B cell (primary cell): ENCODE measurements around the gene PROB1. TPM values are rescaled to one million over a fixed set of nuclear protein-coding genes. Genes with fewer than 3 reads are reported as not detected.

Source experiments
- ATAC-seq: fragments of 200-7000 bp; cut with Tn5 transposase; one replicate; pipeline ENCODE4 v1.10.0; 2021; ENCODE audit warnings: low read depth, mild to moderate bottlenecking, moderate number of reproducible peaks, moderate library complexity
- CTCF ChIA-PET: fragments of 350-600 bp; sonication (Branson Sonifier 250); formaldehyde crosslinking; loops from one replicate; lab custom pipeline; 2021; ENCODE audit warnings: antibody characterized with exemption, inconsistent platforms; lab: Charles Lee
- POLR2A ChIA-PET: fragments of 350-600 bp; sonication (Branson Sonifier 250); formaldehyde crosslinking; loops from one replicate; lab custom pipeline; 2021; ENCODE audit warnings: antibody characterized with exemption; lab: Charles Lee
- DNase-seq: peaks from one replicate; pipeline ENCODE4 v3.0.0; 2013
- H2AFZ ChIP-seq: 2 replicates; pipeline ENCODE4 v1.6.1; 2012; ENCODE audit warnings: mild to moderate bottlenecking, low read depth, low read length; ENCODE audit not compliant: insufficient read depth, poor library complexity, severe bottlenecking
- H3K27ac ChIP-seq, 2 donors: 1 replicate in 1 of 2; 2 replicates in 1 of 2; pipeline ENCODE4 v1.5.1; 2012 to 2013; ENCODE audit warnings: low read length in 2 of 2, mild to moderate bottlenecking in 2 of 2, moderate library complexity in 1 of 2
- H3K27me3 ChIP-seq, 4 experiments: fragments of 200-600 bp in 1 of 4; sonication (generic) in 1 of 4; replicated peaks in 1 of 4; 1 replicate in 2 of 4; 2 replicates in 2 of 4; pipeline versions ENCODE4 v1.6.1 to v1.7.0; 2013 to 2016; ENCODE audit warnings: low read length in 3 of 4, mild to moderate bottlenecking in 2 of 4, mixed read lengths in 1 of 4, moderate library complexity in 1 of 4; ENCODE audit not compliant: insufficient read depth in 4 of 4, control insufficient read depth in 3 of 4; ENCODE audit errors: control extremely low read depth in 1 of 4
- H3K36me3 ChIP-seq, 2 experiments: replicated peaks in 1 of 2; 1 replicate in 1 of 2; 2 replicates in 1 of 2; pipeline versions ENCODE4 v1.6.1 to v1.7.1; 2013; ENCODE audit warnings: low read length in 1 of 2; ENCODE audit not compliant: insufficient read depth in 2 of 2, control insufficient read depth in 1 of 2; ENCODE audit errors: control extremely low read depth in 1 of 2, extremely low read depth in 1 of 2
- H3K4me1 ChIP-seq, 2 donors: fragments of 200-600 bp in 1 of 2; sonication (generic) in 1 of 2; 1 replicate in 1 of 2; 2 replicates in 1 of 2; pipeline versions ENCODE4 v1.5.1 to v1.6.1; 2013 to 2017; ENCODE audit warnings: low read length in 2 of 2; ENCODE audit not compliant: control insufficient read depth in 2 of 2, insufficient read depth in 2 of 2
- H3K4me2 ChIP-seq: replicated peaks from 2 replicates; pipeline ENCODE3; 2012; ENCODE audit warnings: mild to moderate bottlenecking, low read depth, low read length; ENCODE audit not compliant: poor library complexity, severe bottlenecking
- H3K4me3 ChIP-seq, 5 experiments: fragments of 200-600 bp in 1 of 5; sonication (generic) in 1 of 5; 1 replicate in 3 of 5; 2 replicates in 2 of 5; pipeline versions ENCODE4 v1.5.1 to v1.7.0; 2011 to 2016; ENCODE audit warnings: low read length in 4 of 5, mild to moderate bottlenecking in 4 of 5, low read depth in 2 of 5, control low read depth in 1 of 5, moderate library complexity in 1 of 5; ENCODE audit not compliant: insufficient read depth in 1 of 5; ENCODE audit errors: control extremely low read depth in 1 of 5, extremely low read depth in 1 of 5
- H3K79me2 ChIP-seq: fragments of 200-600 bp; sonication (generic); one replicate; pipeline ENCODE4 v1.6.0; 2016; ENCODE audit warnings: low read length; ENCODE audit not compliant: control insufficient read depth, insufficient read depth
- H3K9ac ChIP-seq: fragments of 200-600 bp; sonication (generic); 2 replicates; pipeline ENCODE4 v1.6.1; 2017; ENCODE audit warnings: mild to moderate bottlenecking, low read length, moderate library complexity
- H3K9me3 ChIP-seq, 3 donors: one replicate each; pipeline versions ENCODE4 v1.6.1 to v1.7.1; 2013; ENCODE audit warnings: low read length in 2 of 3; ENCODE audit not compliant: control insufficient read depth in 2 of 3, insufficient read depth in 1 of 3; ENCODE audit errors: control extremely low read depth in 1 of 3
- H4K20me1 ChIP-seq: 2 replicates; pipeline ENCODE4 v1.6.0; 2012; ENCODE audit warnings: mild to moderate bottlenecking, low read length; ENCODE audit not compliant: insufficient read depth, control insufficient read depth, poor library complexity, severe bottlenecking
- H3K27ac Mint-ChIP-seq: one replicate; pipeline ENCODE4 v1.8.0; 2021; ENCODE audit warnings: mixed read lengths
- H3K27me3 Mint-ChIP-seq: one replicate; pipeline ENCODE4 v1.8.0; 2021; ENCODE audit warnings: mixed read lengths
- H3K4me1 Mint-ChIP-seq: one replicate; pipeline ENCODE4 v1.8.0; 2021; ENCODE audit warnings: mixed read lengths
- H3K4me3 Mint-ChIP-seq: one replicate; pipeline ENCODE4 v1.8.0; 2021; ENCODE audit warnings: mixed read lengths
- H3K9me3 Mint-ChIP-seq: one replicate; pipeline ENCODE4 v1.8.0; 2022; ENCODE audit warnings: mixed read lengths; ENCODE audit not compliant: insufficient read depth
- EZH2 ChIP-seq: IDR thresholded peaks from 2 replicates; pipeline ENCODE4 v1.6.1; 2012; ENCODE audit warnings: borderline replicate concordance, low read depth, mild to moderate bottlenecking, moderate library complexity, low read length; ENCODE audit not compliant: insufficient read depth, poor library complexity, severe bottlenecking
- WGBS: methylation state at CpG from one replicate; pipeline ENCODE4 v1.1.5; 2013; ENCODE audit warnings: missing lambda C conversion rate; ENCODE audit not compliant: insufficient coverage; 5-methylcytosine and 5-hydroxymethylcytosine counted together
- intact Hi-C: fragments of 100-400 bp; cut with micrococcal nuclease; formaldehyde crosslinking; loops from one replicate; pipeline ENCODE4 v1.10.0; 2022
- polyA plus RNA-seq: library from polyadenylated mRNA; depleted of rRNA; stranded (reverse); fragments of >200 nt; gene quantifications from 2 replicates; pipeline ENCODE4 v1.2.3, GENCODE V29; 2012
- total RNA-seq, 2 donors: library from RNA; stranded (reverse); fragments of 120-200 nt in 1 of 2; gene quantifications; 1 replicate in 1 of 2; 2 replicates in 1 of 2; pipeline versions ENCODE4 v1.2.3 to v1.2.4, GENCODE V29; 2013 to 2022
- TF ChIP-seq, protein P1 (sequence below): fragments of 200-600 bp; IDR thresholded peaks from one replicate; pipeline ENCODE4 v1.8.0; 2022; ENCODE audit warnings: antibody characterized with exemption, mild to moderate bottlenecking

Gene PROB1
- total and polyA plus RNA-seq, 2 donors (not counting 1 experiment from before 2014, with no cell fraction given) = 1.2 to 3.7 TPM

DNA sequence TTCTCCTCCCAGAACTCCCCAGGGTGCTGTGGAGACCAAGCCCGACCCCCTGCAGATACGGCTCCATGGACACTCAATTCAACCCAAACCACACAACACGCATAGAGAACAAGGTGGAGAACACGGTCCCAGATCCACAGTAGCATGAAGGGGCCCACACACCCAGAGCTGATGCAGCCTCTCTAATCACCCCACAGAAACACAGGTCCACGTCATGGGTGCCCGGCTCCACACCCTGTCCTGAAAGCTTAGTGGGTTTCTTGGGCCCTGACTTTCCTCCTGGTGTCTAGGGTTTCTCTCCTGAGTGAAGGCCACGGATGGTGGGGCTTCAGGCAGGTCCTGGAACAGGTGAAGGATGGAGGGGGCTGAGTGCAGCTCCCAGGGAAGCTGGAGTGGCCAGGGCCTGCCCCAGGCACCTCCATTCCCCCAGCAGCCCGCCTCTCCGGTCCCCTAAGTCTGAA, 10.3 kb downstream of the PROB1 start:
- peaks cover 72% of the 10 kb centered on the region for H3K4me1 Mint-ChIP-seq
- H3K4me3 ChIP-seq = peak overlapping the region in 4 of 5 experiments; percentile 20 to 42 (median 34)
- TF ChIP-seq, protein P1, sequence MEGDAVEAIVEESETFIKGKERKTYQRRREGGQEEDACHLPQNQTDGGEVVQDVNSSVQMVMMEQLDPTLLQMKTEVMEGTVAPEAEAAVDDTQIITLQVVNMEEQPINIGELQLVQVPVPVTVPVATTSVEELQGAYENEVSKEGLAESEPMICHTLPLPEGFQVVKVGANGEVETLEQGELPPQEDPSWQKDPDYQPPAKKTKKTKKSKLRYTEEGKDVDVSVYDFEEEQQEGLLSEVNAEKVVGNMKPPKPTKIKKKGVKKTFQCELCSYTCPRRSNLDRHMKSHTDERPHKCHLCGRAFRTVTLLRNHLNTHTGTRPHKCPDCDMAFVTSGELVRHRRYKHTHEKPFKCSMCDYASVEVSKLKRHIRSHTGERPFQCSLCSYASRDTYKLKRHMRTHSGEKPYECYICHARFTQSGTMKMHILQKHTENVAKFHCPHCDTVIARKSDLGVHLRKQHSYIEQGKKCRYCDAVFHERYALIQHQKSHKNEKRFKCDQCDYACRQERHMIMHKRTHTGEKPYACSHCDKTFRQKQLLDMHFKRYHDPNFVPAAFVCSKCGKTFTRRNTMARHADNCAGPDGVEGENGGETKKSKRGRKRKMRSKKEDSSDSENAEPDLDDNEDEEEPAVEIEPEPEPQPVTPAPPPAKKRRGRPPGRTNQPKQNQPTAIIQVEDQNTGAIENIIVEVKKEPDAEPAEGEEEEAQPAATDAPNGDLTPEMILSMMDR = no peak
- TF ChIP-seq EZH2 = no peak
- H3K36me3 ChIP-seq = no peaks in the 10 kb centered on the region
- peak overlapping the region; percentile 62 to 76 for H3K27ac ChIP-seq
- ATAC-seq = no peak
- H3K27me3 ChIP-seq = no peaks in the 10 kb centered on the region
- peak overlapping the region; percentile 99 for H3K27ac Mint-ChIP-seq
- no peaks in the 10 kb centered on the region for H3K9me3 ChIP-seq
- peak overlapping the region; percentile 76 for H3K4me2 ChIP-seq
- H3K4me1 ChIP-seq = peaks cover 51 to 73% of the 10 kb centered on the region in 2 donors
- peak overlapping the region; percentile 42 for H3K9ac ChIP-seq
- no peak for DNase-seq
- peaks cover 36% of the 10 kb centered on the region for H3K79me2 ChIP-seq
- H4K20me1 ChIP-seq = no peaks in the 10 kb centered on the region
- H3K4me3 Mint-ChIP-seq = peak overlapping the region; percentile 73
- peak overlapping the region; percentile 55 for H2AFZ ChIP-seq
- intact Hi-C loops = no loop called here
- POLR2A ChIA-PET = interaction anchor here (2.5 kb wide), 1 partner anchor 43 kb away, joined by 5 read pairs; the partner anchor contains the start of gene PAIP2
- 0% methylated on average over 4 of the region's 9 CpGs for WGBS
- H3K9me3 Mint-ChIP-seq = no peaks in the 10 kb centered on the region
- H3K27me3 Mint-ChIP-seq = no peaks in the 10 kb centered on the region
- CTCF ChIA-PET = no interaction called here

DNA sequence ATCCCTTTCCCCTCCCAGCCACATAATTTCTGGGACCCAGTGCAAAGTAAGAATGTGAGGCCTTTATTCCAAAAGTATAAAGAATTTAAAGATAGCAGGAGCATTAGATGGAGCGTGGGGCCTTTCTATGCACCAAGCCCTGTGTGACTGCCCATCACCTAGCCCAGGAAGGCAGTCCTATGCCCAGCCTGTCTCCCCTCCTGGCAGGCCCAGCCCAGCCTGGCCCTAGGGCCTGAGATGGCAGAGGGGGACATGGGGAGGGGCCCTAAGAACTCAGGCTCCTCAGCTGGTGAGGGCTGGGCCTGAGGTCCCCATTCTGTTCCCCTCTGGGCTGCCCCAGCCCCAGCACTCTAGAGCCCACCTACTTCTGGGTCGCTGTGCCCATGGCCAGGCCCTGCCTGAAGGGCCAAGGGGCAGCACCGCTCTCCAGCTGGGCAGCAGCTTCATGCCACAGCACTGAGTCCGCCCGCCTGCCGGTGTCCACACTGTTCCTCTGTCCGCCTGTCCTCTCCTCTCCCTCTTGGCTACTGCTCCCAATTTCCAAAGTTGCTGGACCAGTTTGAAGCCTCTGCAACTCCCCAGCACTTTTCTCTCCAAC, 10.8 kb downstream of the PROB1 start:
- Mint-ChIP-seq H3K4me3 (peak overlapping the region; percentile 73), H3K4me1 (peaks cover 67% of the 10 kb centered on the region), H3K27ac (peak overlapping the region; percentile 99), H3K27me3 (no peaks in the 10 kb centered on the region), H3K9me3 (no peaks in the 10 kb centered on the region)
- POLR2A ChIA-PET = interaction anchor here (2.5 kb wide), 1 partner anchor 42 kb away, joined by 5 read pairs; the partner anchor contains the start of gene PAIP2
- H3K36me3 ChIP-seq = no peaks in the 10 kb centered on the region
- H3K9me3 ChIP-seq = no peaks in the 10 kb centered on the region
- WGBS = 87% methylated on average over 7 of the region's 7 CpGs
- no peak overlapping the region for H2AFZ ChIP-seq
- H3K9ac ChIP-seq = peak overlapping the region; percentile 42
- CTCF ChIA-PET = interaction anchor here (0.6 kb wide), 1 partner anchor 118 kb away, joined by 3 read pairs; no protein-coding TSS in a partner anchor
- H3K4me2 ChIP-seq = peak overlapping the region; percentile 76
- intact Hi-C loops = no loop called here
- peak overlapping the region in 1 of 5 experiments; percentile 38 for H3K4me3 ChIP-seq
- no peaks in the 10 kb centered on the region for H3K27me3 ChIP-seq
- TF ChIP-seq, protein P1 = no peak
- H3K79me2 ChIP-seq = peaks cover 36% of the 10 kb centered on the region
- DNase-seq = peak; percentile 8
- H3K4me1 ChIP-seq = peaks cover 46 to 68% of the 10 kb centered on the region in 2 donors
- ATAC-seq = no peak
- H4K20me1 ChIP-seq = no peaks in the 10 kb centered on the region
- H3K27ac ChIP-seq = peak overlapping the region; percentile 62 to 76
